ENCODE data around the gene TGM1. TPM values are rescaled to one million over a fixed set of nuclear protein-coding genes. Genes with fewer than 3 reads are reported as not detected.

TGM1 gene
- total RNA-seq, 1 experiment from 2014 or later: 2.9 TPM

GRCh38 chr14:24232121-24232644 is 30.8 kb downstream of the TGM1 start, which contains the start of gene NEDD8:
Gene NEDD8, minus strand, starts transcription at chr14:24232367. Its CDS starts 100 bp downstream, at chr14:24232267.
- H2AK5ac ChIP-seq (ENCODE audit: insufficient read length, low read length): no peak within 1 kb of the TSS
- no CpG with 5 or more reads among the region's 30 CpGs for WGBS (ENCODE audit: extremely low coverage, insufficient read length, low lambda C conversion rate)
- no peaks in the 10 kb centered on the region for H4K20me1 ChIP-seq (ENCODE audit: control insufficient read depth, insufficient read depth, insufficient read length)
- peak within 1 kb of the TSS; percentile 89 for H3K9ac ChIP-seq (ENCODE audit: extremely low read depth, insufficient read length, low read length)
- peak within 1 kb of the TSS; percentile 32 for H2AFZ ChIP-seq (ENCODE audit: low read length)
- peak within 1 kb of the TSS; percentile 47 for H4K8ac ChIP-seq (replicated peaks; ENCODE audit: insufficient read length, low read depth, low read length)
- no peak within 1 kb of the TSS for H4K5ac ChIP-seq (ENCODE audit: insufficient read length, low read depth, low read length)
- H2BK120ac ChIP-seq (ENCODE audit: low read depth, low read length, poor library complexity, severe bottlenecking): no peak within 1 kb of the TSS
- peak; percentile 89 for DNase-seq
- H4K91ac ChIP-seq (ENCODE audit: insufficient read length, low read depth, low read length): no peak within 1 kb of the TSS
- peak within 1 kb of the TSS; percentile 83 for H3K18ac ChIP-seq (ENCODE audit: insufficient read length, low read depth, low read length)
- H2BK20ac ChIP-seq (ENCODE audit: low read depth, low read length, poor library complexity, severe bottlenecking): no peak within 1 kb of the TSS
- H3K23me2 ChIP-seq (ENCODE audit: insufficient read length, low read depth, low read length, poor library complexity, severe bottlenecking): peaks cover 15% of the 10 kb centered on the region
- Mint-ChIP-seq H3K27ac (peak within 1 kb of the TSS; percentile 96 to 99 (median 98)), H3K27me3 (ENCODE audit: low read depth) (no peaks in the 10 kb centered on the region), H3K36me3 (ENCODE audit: insufficient read depth in 1 of 3, low read depth in 3 of 3) (peaks cover 18 to 44% (median 40%) of the 10 kb centered on the region in 3 experiments; a peak in 6 of 7 replicates), H3K9me3 (no peaks in the 10 kb centered on the region), H3K4me1 (peaks cover 8 to 22% of the 10 kb centered on the region in 2 experiments), H3K4me3 (peak within 1 kb of the TSS; percentile 98 to 99)
- peak within 1 kb of the TSS; percentile 57 for H3K27ac ChIP-seq (ENCODE audit: insufficient read length, low read depth, low read length)
- H3K4ac ChIP-seq (ENCODE audit: low read depth, low read length): no peak within 1 kb of the TSS
- H2BK15ac ChIP-seq (ENCODE audit: low read depth, low read length): no peak within 1 kb of the TSS
- H2BK12ac ChIP-seq (ENCODE audit: insufficient read length, low read depth, low read length): no peak within 1 kb of the TSS
- peaks cover 3% of the 10 kb centered on the region; the same call in 1 of the 2 replicates for H3K79me2 ChIP-seq (ENCODE audit: insufficient read depth, low read length)
- no peak within 1 kb of the TSS for H3T11ph ChIP-seq (ENCODE audit: low read length)
- no peak within 1 kb of the TSS for H3K23ac ChIP-seq (ENCODE audit: insufficient read length, low read depth, low read length)
- no peak for TF ChIP-seq CTCF (conservative IDR thresholded peaks at IDR 0.05)
- peaks cover 11% of the 10 kb centered on the region for H3K79me1 ChIP-seq (ENCODE audit: insufficient read depth, low read depth, low read length, poor library complexity, severe bottlenecking)
- peak within 1 kb of the TSS; percentile 1 for H2BK5ac ChIP-seq (ENCODE audit: insufficient read length, low read length)
- H3K56ac ChIP-seq (ENCODE audit: insufficient read length, low read depth, low read length): no peak within 1 kb of the TSS
- no peaks in the 10 kb centered on the region for H3K27me3 ChIP-seq (ENCODE audit: insufficient read depth, low read length)
- peak within 1 kb of the TSS; percentile 99 for H3K4me2 ChIP-seq (ENCODE audit: insufficient read depth, insufficient read length, low read length)
- peak within 1 kb of the TSS; percentile 49 for H3K14ac ChIP-seq (ENCODE audit: insufficient read depth, low read length)
- H3K9me3 ChIP-seq (ENCODE audit: control insufficient read depth, low read depth, low read length): no peaks in the 10 kb centered on the region
- H3K4me1 ChIP-seq (ENCODE audit: insufficient read depth, low read length): 0 out of 2 replicates have a peak, but pooled peaks cover 6% of the 10 kb centered on the region
